GM12878 (cell line): ENCODE results near the gene SOAT2. TPM values are rescaled to one million over a fixed set of nuclear protein-coding genes. Genes with fewer than 3 reads are reported as not detected.

ENCODE experiments used
- ATAC-seq: fragments of 200-7000 bp; cut with Tn5 transposase; 3 replicates; pipeline ENCODE4 v1.9.1; 2020; ENCODE audit warnings: mild to moderate bottlenecking, moderate library complexity
- BruUV-seq: library from RNA; stranded (reverse); fragments of 400-500 nt; replicated peaks from 2 replicates; lab custom pipeline; 2021; lab: Mats Ljungman, UMichigan
- CTCF ChIA-PET: fragments of 300-600 bp; sonication (Branson Sonifier 250); formaldehyde crosslinking; extraction: SDS; loops from one replicate; lab custom pipeline; 2021; ENCODE audit warnings: inconsistent platforms; lab: Yijun Ruan, JAX
- POLR2A ChIA-PET: fragments of 350-600 bp; formaldehyde crosslinking; extraction: SDS; loops from one replicate; lab custom pipeline; 2021; ENCODE audit warnings: inconsistent platforms; lab: Charles Lee
- RAD21 ChIA-PET: fragments of 300-600 bp; sonication (Branson Sonifier 250); formaldehyde crosslinking; loops from one replicate; lab custom pipeline; 2023; ENCODE audit warnings: antibody characterized with exemption; ENCODE audit not compliant: unreplicated experiment; lab: Charles Lee
- SMC1A ChIA-PET: fragments of 300-600 bp; sonication (Branson Sonifier 250); formaldehyde crosslinking; loops from one replicate; lab custom pipeline; 2023; ENCODE audit not compliant: unreplicated experiment, uncharacterized antibody; lab: Charles Lee
- DNase-seq: peaks from one replicate; pipeline ENCODE4 v3.0.0-alpha.2; 2011; ENCODE audit warnings: low read depth, low spot score
- FAIRE-seq: peaks from 3 replicates; lab custom pipeline; 2011; peaks lifted over from hg19 to GRCh38; lab: Jason Lieb, UNC
- H2AFZ ChIP-seq: 2 replicates; pipeline ENCODE4 v1.6.0; 2011; ENCODE audit warnings: low read depth, low read length, control low read depth; ENCODE audit not compliant: control insufficient read depth
- H3K27ac ChIP-seq: 2 replicates; pipeline ENCODE4 v1.5.1; 2011; ENCODE audit warnings: control low read depth; ENCODE audit not compliant: control insufficient read depth, insufficient read depth
- H3K27me3 ChIP-seq, 2 experiments: replicated peaks in 1 of 2; 2 replicates each; pipeline versions ENCODE4 v1.6.0 to v1.6.1; 2011; ENCODE audit warnings: low read length in 1 of 2; ENCODE audit not compliant: control insufficient read depth in 2 of 2, insufficient read depth in 2 of 2
- H3K36me3 ChIP-seq, 2 experiments: 2 replicates each; pipeline ENCODE4 v1.5.1; 2011; ENCODE audit warnings: low read length in 1 of 2; ENCODE audit not compliant: control insufficient read depth in 2 of 2, insufficient read depth in 2 of 2
- H3K4me1 ChIP-seq: 2 replicates; pipeline ENCODE4 v1.6.1; 2011; ENCODE audit warnings: mild to moderate bottlenecking, low read length, moderate library complexity, mixed read lengths; ENCODE audit not compliant: control insufficient read depth, insufficient read depth
- H3K4me2 ChIP-seq: 2 replicates; pipeline ENCODE4 v1.6.0; 2011; ENCODE audit warnings: control low read depth; ENCODE audit not compliant: control insufficient read depth, insufficient read depth
- H3K4me3 ChIP-seq: fragments of 200-600 bp; sonication (generic); 2 replicates; pipeline ENCODE4 v1.5.1; 2016
- H3K79me2 ChIP-seq: 2 replicates; pipeline ENCODE4 v1.6.0; 2011; ENCODE audit warnings: low read length; ENCODE audit not compliant: control insufficient read depth, insufficient read depth
- H3K9ac ChIP-seq: 2 replicates; pipeline ENCODE4 v1.8.0; 2011; ENCODE audit warnings: low read length, control low read depth, mixed read lengths; ENCODE audit not compliant: control insufficient read depth, insufficient read depth
- H3K9me3 ChIP-seq: replicated peaks from 3 replicates; pipeline ENCODE4 v1.5.1; 2011; ENCODE audit warnings: mild to moderate bottlenecking, low read length; ENCODE audit not compliant: control insufficient read depth, insufficient read depth
- H4K20me1 ChIP-seq: 2 replicates; pipeline ENCODE4 v1.6.0; 2011; ENCODE audit not compliant: control insufficient read depth, insufficient read depth
- CREB1 ChIP-seq: IDR thresholded peaks from 2 replicates; pipeline ENCODE4 v1.6.1; 2012; ENCODE audit warnings: low read depth, mild to moderate bottlenecking, inconsistent platforms
- E2F4 ChIP-seq: IDR thresholded peaks from 2 replicates; pipeline ENCODE4 v1.6.1; 2012; ENCODE audit warnings: low read depth, low read length, improper control_type of control experiment
- ESRRA ChIP-seq: IDR thresholded peaks from 2 replicates; pipeline ENCODE4 v1.6.1; 2012; ENCODE audit warnings: mild to moderate bottlenecking, low read length, improper control_type of control experiment
- HDAC2 ChIP-seq: fragments of 200-600 bp; sonication (generic); IDR thresholded peaks from 2 replicates; pipeline ENCODE4 v1.6.1; 2017
- JUND ChIP-seq: IDR thresholded peaks from 2 replicates; pipeline ENCODE4 v1.6.1; 2012; ENCODE audit warnings: low read depth, mild to moderate bottlenecking, low read length, improper control_type of control experiment, moderate library complexity
- MLLT1 ChIP-seq: fragments of 450-650 bp; IDR thresholded peaks from 2 replicates; pipeline ENCODE4 v1.6.1; 2016; ENCODE audit warnings: mild to moderate bottlenecking
- NR2C1 ChIP-seq: fragments of 450-650 bp; IDR thresholded peaks from 2 replicates; pipeline ENCODE4 v1.6.1; 2017; ENCODE audit warnings: antibody characterized with exemption, mild to moderate bottlenecking, moderate library complexity
- PAX8 ChIP-seq: fragments of 450-650 bp; IDR thresholded peaks from 2 replicates; pipeline ENCODE4 v1.6.1; 2017; ENCODE audit warnings: mild to moderate bottlenecking, moderate library complexity
- POLR2A ChIP-seq: IDR thresholded peaks from 2 replicates; pipeline ENCODE4 v1.6.1; 2011; ENCODE audit warnings: low read depth, mild to moderate bottlenecking, low read length
- RCOR1 ChIP-seq: conservative IDR thresholded peaks from 2 replicates; pipeline ENCODE4 v1.6.1; 2012; ENCODE audit warnings: low read depth, low read length, improper control_type of control experiment
- RFX5 ChIP-seq: IDR thresholded peaks from 2 replicates; pipeline ENCODE4 v1.6.1; 2011; ENCODE audit warnings: low read depth, low read length, improper control_type of control experiment
- SIX5 ChIP-seq: IDR thresholded peaks from 2 replicates; pipeline ENCODE4 v1.6.1; 2011; ENCODE audit warnings: mild to moderate bottlenecking, low read depth, low read length, moderate library complexity; ENCODE audit not compliant: severe bottlenecking
- SMC3 ChIP-seq: IDR thresholded peaks from 2 replicates; pipeline ENCODE4 v1.6.1; 2011; ENCODE audit warnings: low read length, improper control_type of control experiment, borderline replicate concordance
- TBL1XR1 ChIP-seq: IDR thresholded peaks from 2 replicates; pipeline ENCODE4 v1.6.1; 2012; ENCODE audit warnings: low read depth, low read length, improper control_type of control experiment
- ZNF622 ChIP-seq: fragments of 450-650 bp; IDR thresholded peaks from 2 replicates; pipeline ENCODE4 v1.6.1; 2017; ENCODE audit warnings: mild to moderate bottlenecking, inconsistent platforms
- WGBS: methylation state at CpG from one replicate; pipeline ENCODE4 v1.1.6; 2016; ENCODE audit warnings: low lambda C conversion rate; ENCODE audit not compliant: insufficient replicate concordance, insufficient coverage; ENCODE audit errors: missing lambda C conversion rate; 5-methylcytosine and 5-hydroxymethylcytosine counted together
- in situ Hi-C: fragments of 300-500 bp; cut with MboI; formaldehyde crosslinking; loops from 9 replicates; pipeline ENCODE4 v1.14.3; 2018; ENCODE audit warnings: mixed read lengths
- intact Hi-C: fragments of 100-400 bp; cut with micrococcal nuclease; formaldehyde crosslinking; loops from one replicate; pipeline ENCODE4 v1.14.2; 2022; ENCODE audit not compliant: unreplicated experiment
- polyA plus RNA-seq, 11 experiments: library from polyadenylated mRNA; depleted of rRNA in 4 of 11; unstranded in 6 of 11; stranded (reverse) in 5 of 11; fragments of >200 nt; fragmentation: Nextera tagmentation in 4 of 11; fragmentation: Illumina TruSeq in 1 of 11; extraction: Ambion mirVana in 4 of 11; extraction: Trizol in 1 of 11; gene quantifications; 1 replicate in 1 of 11; 2 replicates in 10 of 11; pipeline versions ENCODE4 v1.2.1 to v1.2.3, GENCODE V29; 2011 to 2016; ENCODE audit warnings: inconsistent platforms in 2 of 11, missing spikeins in 2 of 11, low read depth in 1 of 11
- total RNA-seq, 4 experiments: library from RNA; depleted of rRNA in 3 of 4; stranded (reverse); fragments of >200 nt in 3 of 4; fragmentation: Illumina TruSeq in 1 of 4; extraction: Trizol in 1 of 4; gene quantifications; 2 replicates each; pipeline versions ENCODE4 v1.2.1 to v1.2.3, GENCODE V29; 2013 to 2021

The SOAT2 gene
- total and polyA plus RNA-seq, 10 of the 15 experiments (the other 5 are each of a cell fraction or from before 2014, with no cell fraction given) = 0.08 to 1.7 (median 0.69) TPM

GRCh38 chr12:53091756-53092155, 11.5 kb upstream of the SOAT2 start:
- SMC1A ChIA-PET = interaction anchor here (1.3 kb wide), 1 partner anchor 19 kb away, joined by 3 read pairs; no protein-coding TSS in a partner anchor
- intact Hi-C loops = no loop called here
- H4K20me1 ChIP-seq = no peaks in the 10 kb centered on the region
- H3K4me3 ChIP-seq = no peak overlapping the region
- DNase-seq (no peak), FAIRE-seq (no peak)
- RAD21 ChIA-PET = no interaction called here
- POLR2A ChIA-PET = no interaction called here
- H3K36me3 ChIP-seq = no peaks in the 10 kb centered on the region
- no peak overlapping the region for H3K27ac ChIP-seq
- no peak for TF ChIP-seq TBL1XR1
- no peak for TF ChIP-seq SIX5
- TF ChIP-seq POLR2A = no peak
- no peak for TF ChIP-seq ESRRA
- no peak for TF ChIP-seq ZNF622
- TF ChIP-seq RCOR1 = no peak
- no peak for TF ChIP-seq RFX5
- TF ChIP-seq JUND = no peak
- no peak for TF ChIP-seq CREB1
- TF ChIP-seq NR2C1 = no peak
- no peak for TF ChIP-seq E2F4
- no peak for TF ChIP-seq PAX8
- TF ChIP-seq HDAC2 = no peak
- no peak for TF ChIP-seq MLLT1
- TF ChIP-seq SMC3 = no peak
- TF ChIP-seq, all 136 proteins: peak for 0
- Histone ChIP-seq H3K9me3 (no peaks in the 10 kb centered on the region), H3K79me2 (no peaks in the 10 kb centered on the region), H3K4me2 (no peak overlapping the region), H3K9ac (no peak overlapping the region), H3K4me1 (no peaks in the 10 kb centered on the region), H3K27me3 (peaks cover 0 to 2% of the 10 kb centered on the region in 2 experiments; a peak in 2 of 4 replicates), H2AFZ (no peak overlapping the region)
- no TSS peak for BruUV-seq
- in situ Hi-C loops = no loop called here
- CTCF ChIA-PET = interaction anchor here (2.0 to 3.0 kb wide), 2 partner anchors 8 to 26 kb away, joined by 12 to 17 read pairs; no protein-coding TSS in a partner anchor
- WGBS = 40% methylated on average over 6 of the region's 6 CpGs
- ATAC-seq = no peak
